Panc1 (cell line): Measurements from ENCODE around the gene MSLN. TPM values are rescaled to one million over a fixed set of nuclear protein-coding genes. Genes with fewer than 3 reads are reported as not detected.

Source experiments
- ATAC-seq: fragments of 200-7000 bp; cut with Tn5 transposase; 2 replicates; pipeline ENCODE4 v1.9.1; 2020; ENCODE audit warnings: mild to moderate bottlenecking, moderate library complexity
- BruUV-seq: library from RNA; stranded (reverse); fragments of 400-500 nt; replicated peaks from 2 replicates; lab custom pipeline; 2021; lab: Mats Ljungman, UMichigan
- CTCF ChIA-PET: fragments of 300-600 bp; sonication (Branson Sonifier 250); formaldehyde crosslinking; loops from one replicate; lab custom pipeline; 2022; ENCODE audit warnings: antibody characterized with exemption; lab: Charles Lee
- POLR2A ChIA-PET: fragments of 300-600 bp; sonication (Branson Sonifier 250); formaldehyde crosslinking; loops from one replicate; lab custom pipeline; 2022; ENCODE audit warnings: antibody characterized with exemption; lab: Charles Lee
- DNase-seq: peaks from one replicate; pipeline ENCODE4 v3.0.0-alpha.2; 2010; ENCODE audit warnings: low read depth, low spot score
- H3K27ac ChIP-seq: 2 replicates; pipeline ENCODE4 v1.5.1; 2011; ENCODE audit warnings: mild to moderate bottlenecking, low read length, inconsistent platforms
- H3K27me3 ChIP-seq: fragments of 200-500 bp; sonication (Bioruptor generic); 2 replicates; pipeline ENCODE4 v1.6.0; 2014; ENCODE audit warnings: low read length, inconsistent platforms; ENCODE audit not compliant: control insufficient read depth, insufficient read depth
- H3K36me3 ChIP-seq: fragments of 200-500 bp; sonication (Bioruptor generic); 2 replicates; pipeline ENCODE4 v1.5.1; 2014; ENCODE audit warnings: inconsistent platforms, mild to moderate bottlenecking, low read length, moderate library complexity; ENCODE audit not compliant: control insufficient read depth, insufficient read depth
- H3K4me1 ChIP-seq: 2 replicates; pipeline ENCODE4 v1.5.1; 2011; ENCODE audit warnings: inconsistent platforms, mild to moderate bottlenecking, low read length, moderate library complexity; ENCODE audit not compliant: control insufficient read depth, insufficient read depth
- H3K4me3 ChIP-seq, 2 experiments: 2 replicates each; pipeline ENCODE4 v1.5.1; 2011 to 2012; ENCODE audit warnings: low read depth in 2 of 2, low read length in 2 of 2, mild to moderate bottlenecking in 2 of 2, inconsistent platforms in 1 of 2, moderate library complexity in 1 of 2
- H3K9me3 ChIP-seq: fragments of 200-500 bp; sonication (Bioruptor generic); 2 replicates; pipeline ENCODE4 v1.5.1; 2014; ENCODE audit warnings: low read depth, mild to moderate bottlenecking, inconsistent platforms, low read length, moderate library complexity; ENCODE audit not compliant: control insufficient read depth, insufficient read depth
- POLR2AphosphoS5 ChIP-seq: IDR thresholded peaks from 2 replicates; pipeline ENCODE4 v1.6.1; 2012; ENCODE audit warnings: mild to moderate bottlenecking, low read depth, low read length, moderate library complexity
- SIN3A ChIP-seq: IDR thresholded peaks from 2 replicates; pipeline ENCODE4 v1.6.1; 2012; ENCODE audit warnings: low read depth, mild to moderate bottlenecking, low read length, moderate library complexity, borderline replicate concordance; ENCODE audit not compliant: insufficient read depth
- TCF7L2 ChIP-seq: IDR thresholded peaks from 2 replicates; pipeline ENCODE4 v1.6.1; 2011; ENCODE audit warnings: mild to moderate bottlenecking, low read depth, low read length, inconsistent platforms
- in situ Hi-C: cut with HindIII; loops from 2 replicates; pipeline ENCODE4 v1.10.0; 2016; ENCODE audit warnings: low sequenced_read_pairs, low pct_unique_long_range_greater_than_20kb
- intact Hi-C: fragments of 100-400 bp; cut with micrococcal nuclease; formaldehyde crosslinking; loops from one replicate; pipeline ENCODE4 v1.10.0; 2022; ENCODE audit not compliant: unreplicated experiment
- total RNA-seq: library from RNA; stranded (reverse); gene quantifications from one replicate; pipeline ENCODE4 v1.2.1, GENCODE V29; 2021; ENCODE audit not compliant: unreplicated experiment
- TF ChIP-seq, protein P1 (sequence below), 2 experiments: IDR thresholded peaks; 2 replicates each; pipeline ENCODE4 v1.6.1; 2011 to 2012; ENCODE audit warnings: low read depth in 2 of 2, control low read depth in 1 of 2, low read length in 1 of 2, mild to moderate bottlenecking in 1 of 2, moderate library complexity in 1 of 2; ENCODE audit not compliant: insufficient read depth in 1 of 2
- TF ChIP-seq, protein P2 (sequence below): fragments of 450-650 bp; IDR thresholded peaks from 2 replicates; pipeline ENCODE4 v1.5.1; 2017; ENCODE audit warnings: mild to moderate bottlenecking

MSLN gene
- total RNA-seq, 1 experiment from 2014 or later: 1.1 TPM

DNA sequence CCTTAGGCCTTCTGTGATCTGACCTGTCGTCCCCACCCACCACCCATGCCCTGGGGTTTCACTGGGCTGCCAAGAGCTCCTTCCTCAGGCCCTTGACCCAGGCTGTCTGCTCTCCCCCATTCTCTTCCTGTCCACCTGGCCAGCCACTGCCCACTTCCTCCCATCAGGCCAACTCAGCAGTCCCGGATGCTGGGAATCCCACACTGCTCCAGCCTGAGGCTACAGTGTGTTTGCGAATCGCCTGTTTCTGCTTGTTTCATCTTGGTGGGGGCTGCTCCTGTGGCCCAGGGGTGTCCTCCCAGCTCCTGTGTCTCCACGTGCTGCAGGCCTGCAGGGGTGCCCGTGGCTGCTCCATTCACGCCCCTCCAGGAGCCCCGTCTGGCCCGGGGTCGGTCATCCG lies 46.5 kb upstream of the MSLN start:
- no TSS peak for BruUV-seq
- ChIA-PET CTCF (no interaction called here), POLR2A (interaction anchor here (0.8 kb wide), 1 partner anchor 10 kb away, joined by 3 read pairs; no protein-coding TSS in a partner anchor)
- TF ChIP-seq TCF7L2: no peak
- TF ChIP-seq POLR2AphosphoS5: no peak
- TF ChIP-seq SIN3A: no peak
- TF ChIP-seq, protein P1, sequence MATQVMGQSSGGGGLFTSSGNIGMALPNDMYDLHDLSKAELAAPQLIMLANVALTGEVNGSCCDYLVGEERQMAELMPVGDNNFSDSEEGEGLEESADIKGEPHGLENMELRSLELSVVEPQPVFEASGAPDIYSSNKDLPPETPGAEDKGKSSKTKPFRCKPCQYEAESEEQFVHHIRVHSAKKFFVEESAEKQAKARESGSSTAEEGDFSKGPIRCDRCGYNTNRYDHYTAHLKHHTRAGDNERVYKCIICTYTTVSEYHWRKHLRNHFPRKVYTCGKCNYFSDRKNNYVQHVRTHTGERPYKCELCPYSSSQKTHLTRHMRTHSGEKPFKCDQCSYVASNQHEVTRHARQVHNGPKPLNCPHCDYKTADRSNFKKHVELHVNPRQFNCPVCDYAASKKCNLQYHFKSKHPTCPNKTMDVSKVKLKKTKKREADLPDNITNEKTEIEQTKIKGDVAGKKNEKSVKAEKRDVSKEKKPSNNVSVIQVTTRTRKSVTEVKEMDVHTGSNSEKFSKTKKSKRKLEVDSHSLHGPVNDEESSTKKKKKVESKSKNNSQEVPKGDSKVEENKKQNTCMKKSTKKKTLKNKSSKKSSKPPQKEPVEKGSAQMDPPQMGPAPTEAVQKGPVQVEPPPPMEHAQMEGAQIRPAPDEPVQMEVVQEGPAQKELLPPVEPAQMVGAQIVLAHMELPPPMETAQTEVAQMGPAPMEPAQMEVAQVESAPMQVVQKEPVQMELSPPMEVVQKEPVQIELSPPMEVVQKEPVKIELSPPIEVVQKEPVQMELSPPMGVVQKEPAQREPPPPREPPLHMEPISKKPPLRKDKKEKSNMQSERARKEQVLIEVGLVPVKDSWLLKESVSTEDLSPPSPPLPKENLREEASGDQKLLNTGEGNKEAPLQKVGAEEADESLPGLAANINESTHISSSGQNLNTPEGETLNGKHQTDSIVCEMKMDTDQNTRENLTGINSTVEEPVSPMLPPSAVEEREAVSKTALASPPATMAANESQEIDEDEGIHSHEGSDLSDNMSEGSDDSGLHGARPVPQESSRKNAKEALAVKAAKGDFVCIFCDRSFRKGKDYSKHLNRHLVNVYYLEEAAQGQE (IDR thresholded peaks at IDR 0.05; ENCODE audit: insufficient read depth in 1 of 2, low read depth in 2 of 2, low read length in 1 of 2): no peak
- TF ChIP-seq, protein P2, sequence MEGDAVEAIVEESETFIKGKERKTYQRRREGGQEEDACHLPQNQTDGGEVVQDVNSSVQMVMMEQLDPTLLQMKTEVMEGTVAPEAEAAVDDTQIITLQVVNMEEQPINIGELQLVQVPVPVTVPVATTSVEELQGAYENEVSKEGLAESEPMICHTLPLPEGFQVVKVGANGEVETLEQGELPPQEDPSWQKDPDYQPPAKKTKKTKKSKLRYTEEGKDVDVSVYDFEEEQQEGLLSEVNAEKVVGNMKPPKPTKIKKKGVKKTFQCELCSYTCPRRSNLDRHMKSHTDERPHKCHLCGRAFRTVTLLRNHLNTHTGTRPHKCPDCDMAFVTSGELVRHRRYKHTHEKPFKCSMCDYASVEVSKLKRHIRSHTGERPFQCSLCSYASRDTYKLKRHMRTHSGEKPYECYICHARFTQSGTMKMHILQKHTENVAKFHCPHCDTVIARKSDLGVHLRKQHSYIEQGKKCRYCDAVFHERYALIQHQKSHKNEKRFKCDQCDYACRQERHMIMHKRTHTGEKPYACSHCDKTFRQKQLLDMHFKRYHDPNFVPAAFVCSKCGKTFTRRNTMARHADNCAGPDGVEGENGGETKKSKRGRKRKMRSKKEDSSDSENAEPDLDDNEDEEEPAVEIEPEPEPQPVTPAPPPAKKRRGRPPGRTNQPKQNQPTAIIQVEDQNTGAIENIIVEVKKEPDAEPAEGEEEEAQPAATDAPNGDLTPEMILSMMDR: no peak
- Histone ChIP-seq H3K4me1 (peaks cover 61% of the 10 kb centered on the region), H3K27me3 (no peaks in the 10 kb centered on the region), H3K4me3 (peak overlapping the region; percentile 37 to 58), H3K36me3 (no peaks in the 10 kb centered on the region; the same call in 1 of the 2 replicates), H3K27ac (peak overlapping the region; percentile 94), H3K9me3 (no peaks in the 10 kb centered on the region)
- DNase-seq: no peak
- in situ Hi-C loops (no loop called here), intact Hi-C loops (no loop called here)
- ATAC-seq: peak; percentile 6

DNA sequence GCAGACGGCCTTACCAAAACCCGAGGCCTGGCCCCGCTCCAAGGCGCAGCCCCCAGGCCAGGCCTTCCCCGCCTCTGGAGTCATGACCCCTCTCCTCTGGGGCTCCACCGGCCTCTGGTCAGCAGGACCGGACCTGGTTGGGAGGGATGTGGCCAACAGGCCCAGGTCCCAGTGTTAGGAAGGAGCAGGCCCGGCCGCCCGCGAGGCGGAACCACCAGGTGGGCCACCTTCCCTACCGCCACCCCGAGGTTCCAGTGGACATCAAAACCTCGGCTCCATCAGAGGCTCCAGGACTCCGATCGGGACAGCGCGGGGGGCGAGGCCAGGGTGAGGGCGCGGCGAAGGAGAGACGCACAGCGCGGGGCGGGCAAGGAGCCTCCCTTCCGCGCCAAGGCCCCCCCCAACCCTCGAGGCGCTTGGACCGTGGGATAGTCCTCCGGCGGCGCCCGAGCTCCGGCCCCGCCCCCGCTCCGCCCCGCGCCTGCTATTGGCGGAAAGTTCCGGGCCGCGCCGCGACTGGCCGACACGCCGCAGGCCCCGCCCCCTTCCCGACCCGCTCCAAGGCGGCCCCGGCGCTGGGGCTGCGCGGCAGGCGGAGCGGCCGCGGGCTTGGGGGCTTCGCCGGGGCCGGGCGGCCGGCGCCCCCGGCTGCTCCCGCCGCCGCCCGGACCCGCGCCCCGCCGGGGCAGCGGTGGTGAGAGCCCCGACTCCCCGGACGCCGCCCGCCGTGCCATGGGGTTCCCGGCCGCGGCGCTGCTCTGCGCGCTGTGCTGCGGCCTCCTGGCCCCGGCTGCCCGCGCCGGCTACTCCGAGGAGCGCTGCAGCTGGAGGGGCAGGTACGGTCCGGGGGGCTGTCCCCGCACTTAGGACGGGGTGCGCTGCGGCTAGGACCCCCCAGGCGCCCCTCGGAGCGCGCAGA lies 45.7 kb upstream of the MSLN start, which contains the start of gene METRN:
Gene METRN, plus strand, starts transcription at position 561 of the 919 bp plus-strand sequence. Its CDS starts 172 bp downstream, at position 733.
- DNase-seq (no peak), ATAC-seq (peak; percentile 70)
- Histone ChIP-seq H3K36me3 (no peaks in the 10 kb centered on the region; the same call in 1 of the 2 replicates), H3K27me3 (no peaks in the 10 kb centered on the region), H3K4me1 (peaks cover 63% of the 10 kb centered on the region), H3K4me3 (peak within 1 kb of the TSS; percentile 65 to 80), H3K27ac (peak within 1 kb of the TSS; percentile 94), H3K9me3 (no peaks in the 10 kb centered on the region)
- in situ Hi-C loops (no loop called here), intact Hi-C loops (no loop called here)
- no TSS peak for BruUV-seq
- TF ChIP-seq SIN3A (peak; percentile 31; the same call in 1 of the 2 replicates), TCF7L2 (0 out of 2 replicates have a peak, but pooled peaks have one; percentile 25), POLR2AphosphoS5 (peak; percentile 34; the same call in 1 of the 2 replicates)
- TF ChIP-seq, protein P2: no peak
- TF ChIP-seq, protein P1 (IDR thresholded peaks at IDR 0.05; ENCODE audit: insufficient read depth in 1 of 2, low read depth in 2 of 2, low read length in 1 of 2): 0 out of 4 replicates have a peak, but pooled peaks of 1 of the 2 experiments have one; percentile 10
- ChIA-PET CTCF (interaction anchor here (1.0 kb wide), 1 partner anchor 70 kb away, joined by 3 read pairs; no protein-coding TSS in a partner anchor), POLR2A (interaction anchor here (0.6 kb wide), 1 partner anchor 8 kb away, joined by 5 read pairs; no protein-coding TSS in a partner anchor)
